ENCODE data around the gene TMEM63A.
"Not testable (repeated sequence)": the region's sequence is repeated elsewhere in the genome, so short reads cannot be mapped to it uniquely, and the experiment has no call there.

The TMEM63A gene

DNA sequence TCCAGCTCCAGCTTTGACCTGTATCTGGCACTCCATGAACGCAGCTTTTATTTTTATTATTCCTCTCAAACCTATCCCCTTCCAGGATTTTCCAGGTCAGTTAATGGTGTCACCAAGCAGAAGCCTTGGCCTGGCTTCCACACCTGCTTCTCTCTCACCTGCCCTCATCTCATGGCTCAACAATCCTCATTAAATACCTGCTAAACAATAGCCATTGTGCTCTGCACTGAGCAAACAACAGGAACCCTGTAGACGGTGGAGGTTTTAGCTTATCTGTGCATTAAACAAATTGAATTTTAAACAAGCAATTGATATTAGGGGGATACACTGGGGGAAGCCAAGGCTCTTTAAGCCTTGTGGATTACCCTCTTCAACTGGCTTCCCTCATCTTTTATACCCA is 26.6 kb upstream of the TMEM63A start:
- DNase-seq (ENCODE audit: low read depth) = no peak

DNA sequence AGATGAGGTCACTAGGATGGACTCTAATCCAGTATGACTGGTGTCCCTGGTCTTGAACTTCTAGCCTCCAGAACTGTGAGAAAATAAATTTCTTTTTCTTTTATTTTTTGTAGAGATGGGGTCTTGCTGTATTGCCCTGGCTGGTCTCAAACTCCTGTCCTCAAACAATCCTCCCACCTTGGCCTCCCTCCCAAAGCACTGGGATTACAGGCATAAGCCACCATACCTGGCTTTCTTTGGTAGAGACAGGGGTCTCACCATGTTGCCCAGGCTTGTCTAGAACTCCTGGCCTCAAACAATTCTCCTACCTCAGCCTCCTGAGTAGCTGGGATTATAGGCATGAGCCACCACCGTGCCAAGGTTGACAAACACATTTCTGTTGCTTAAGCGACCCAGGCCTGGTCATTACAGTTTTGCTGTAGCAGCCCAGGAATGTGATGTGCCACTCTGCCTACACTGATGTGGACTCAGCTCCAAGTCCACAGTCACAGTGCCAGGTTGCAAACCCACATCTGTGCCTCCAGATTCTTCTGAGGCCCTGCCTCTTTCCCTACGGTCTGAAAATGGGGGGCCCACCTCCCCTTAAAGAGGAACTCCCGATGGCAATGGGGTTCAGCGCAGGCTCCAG is 25.9 kb upstream of the TMEM63A start:
- no peak for DNase-seq (ENCODE audit: low read depth)

DNA sequence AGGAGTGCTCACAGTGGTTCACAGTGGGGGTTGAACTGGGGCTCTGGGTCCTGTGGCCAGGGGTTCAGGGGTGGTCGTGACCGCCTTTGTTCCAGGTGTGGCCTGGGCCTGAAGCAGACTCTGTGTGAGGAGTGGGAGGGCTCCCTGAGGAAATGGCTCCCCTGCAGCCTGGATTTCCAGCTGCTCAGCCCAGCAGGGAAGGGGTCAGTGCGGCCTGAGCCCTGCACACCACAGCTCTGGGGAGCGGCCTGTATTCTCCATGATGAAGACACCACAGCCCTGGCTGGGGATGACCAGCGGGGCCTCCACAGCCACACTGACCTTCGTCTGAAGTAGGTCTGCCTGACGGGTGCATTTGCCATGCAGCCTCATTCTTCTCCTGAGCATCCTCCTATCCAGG is 25.2 kb upstream of the TMEM63A start:
- DNase-seq (ENCODE audit: low read depth) = no peak

- DNase-seq (ENCODE audit: low read depth) = no peak
These were observed 24.3 kb upstream of the TMEM63A start for GRCh38 chr1:225906467-225906866.

- no peak for DNase-seq (ENCODE audit: low read depth)
These were observed 21.4 kb upstream of the TMEM63A start for GRCh38 chr1:225903623-225904022.

DNA sequence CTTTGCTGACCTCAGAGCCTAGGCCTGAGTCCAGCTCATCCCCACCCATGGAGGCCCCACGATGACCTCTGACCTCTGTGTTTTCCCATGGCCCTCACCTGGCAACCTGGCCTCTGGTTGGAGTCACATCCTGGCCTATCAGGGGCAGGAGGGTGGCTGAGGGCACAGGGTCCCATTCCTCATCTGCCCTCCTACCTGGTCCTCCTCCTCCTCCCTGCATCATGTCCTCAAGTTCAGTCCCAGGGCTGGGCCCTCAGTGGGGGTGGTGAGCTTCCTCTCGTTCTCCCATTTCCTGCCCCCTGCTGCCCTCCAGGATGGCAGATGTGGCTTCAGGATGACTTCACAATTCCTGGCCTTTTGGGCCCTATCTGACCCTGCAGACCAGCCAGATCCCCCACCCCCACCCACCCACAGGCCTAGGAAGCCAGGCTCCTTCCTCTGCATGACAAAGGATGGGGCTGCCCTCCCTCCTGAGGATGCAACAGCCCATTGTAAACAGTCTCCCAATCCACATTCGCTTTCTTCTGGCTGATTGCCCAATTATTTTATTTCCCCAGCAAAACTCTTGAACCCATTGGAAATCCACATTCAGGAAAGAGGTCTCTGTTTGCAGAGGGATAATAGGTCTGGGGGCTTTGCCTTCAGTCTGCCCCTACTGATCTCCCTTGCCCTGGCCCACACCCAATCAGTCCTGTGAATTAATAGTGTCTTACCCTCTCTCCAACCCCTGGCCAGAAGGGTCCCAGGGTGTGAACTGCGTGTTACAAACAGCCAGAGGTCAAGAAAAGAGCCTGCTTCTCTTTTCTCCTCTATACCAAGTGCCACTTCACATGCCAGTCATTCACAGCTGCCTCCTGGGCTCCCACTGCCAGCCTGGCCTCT is 17.1 kb upstream of the TMEM63A start:
- no peak for DNase-seq (ENCODE audit: low read depth)

GRCh38 chr1:225897595-225898514 is 15.7 kb upstream of the TMEM63A start:
- no peak for DNase-seq (ENCODE audit: low read depth)

DNA sequence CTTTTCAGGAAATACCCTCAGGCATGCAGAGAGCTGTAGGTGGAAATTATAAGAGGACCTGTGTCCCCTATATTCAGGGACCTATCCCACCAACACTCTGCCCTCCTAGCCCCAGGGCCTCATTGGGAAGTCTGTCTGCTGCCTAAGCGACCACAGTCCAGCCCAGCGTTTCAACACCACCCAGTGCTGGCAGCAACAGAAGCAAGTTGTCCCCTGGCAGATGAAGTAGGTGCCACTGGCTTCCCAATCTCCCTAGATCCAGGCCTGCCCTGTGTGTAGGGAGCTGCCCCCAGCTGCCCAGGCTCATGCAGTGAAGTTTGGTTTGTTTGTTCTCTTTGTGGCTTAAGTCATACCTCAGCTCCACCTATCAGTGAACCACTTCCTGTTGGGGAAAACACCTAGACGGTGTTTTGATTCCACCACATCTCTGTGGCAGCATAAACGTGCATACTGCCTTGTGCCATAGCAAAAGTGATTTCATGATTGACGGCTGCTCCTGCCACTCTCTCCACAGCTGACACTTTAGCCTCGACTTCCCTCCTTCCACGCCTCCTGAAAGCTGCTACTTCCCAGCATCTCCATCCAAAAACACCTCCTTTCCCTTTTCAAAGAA is 14.9 kb upstream of the TMEM63A start:
- DNase-seq (ENCODE audit: low read depth) = no peak

DNA sequence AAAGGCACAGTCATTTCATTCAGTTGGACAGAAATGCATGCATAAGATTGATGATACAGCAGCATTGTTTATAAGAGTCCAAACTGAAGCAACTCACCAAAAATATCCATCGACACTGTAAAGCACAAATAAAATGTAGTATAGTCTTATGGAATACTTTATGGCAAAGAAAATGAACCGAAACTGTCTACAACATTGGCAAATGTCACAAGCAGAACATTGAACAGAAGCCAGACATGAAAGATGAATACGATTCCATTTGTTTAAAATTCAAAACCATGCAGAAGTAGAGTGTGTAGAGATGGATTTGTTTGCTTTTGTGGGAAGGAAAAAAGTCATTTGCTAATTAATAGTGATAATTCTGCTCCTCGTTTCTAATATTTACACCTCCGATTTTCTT is 14.3 kb upstream of the TMEM63A start:
- no peak for DNase-seq (ENCODE audit: low read depth)

DNA sequence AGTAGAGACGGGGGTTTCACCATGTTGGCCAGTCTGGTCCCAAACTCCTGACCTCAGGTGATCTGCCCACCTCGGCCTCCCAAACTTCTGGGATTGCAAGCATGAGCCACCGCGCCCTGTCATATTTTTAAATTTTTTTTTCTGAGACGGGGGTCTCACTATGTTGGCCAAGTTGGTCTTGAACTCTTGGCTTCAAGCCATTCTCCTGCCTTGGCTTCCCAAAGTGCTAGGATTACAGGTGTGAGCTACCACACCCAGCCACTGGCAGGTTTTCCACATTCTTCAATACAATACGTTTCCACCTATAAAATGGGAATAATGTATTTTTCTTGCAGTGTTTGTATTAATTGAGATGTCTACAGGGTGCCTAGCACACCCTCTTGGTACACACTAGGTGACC is 10.1 kb upstream of the TMEM63A start:
- no peak for DNase-seq (ENCODE audit: low read depth)

- no peak for DNase-seq (ENCODE audit: low read depth)
These were observed 9.2 kb upstream of the TMEM63A start for GRCh38 chr1:225891229-225891972.

DNA sequence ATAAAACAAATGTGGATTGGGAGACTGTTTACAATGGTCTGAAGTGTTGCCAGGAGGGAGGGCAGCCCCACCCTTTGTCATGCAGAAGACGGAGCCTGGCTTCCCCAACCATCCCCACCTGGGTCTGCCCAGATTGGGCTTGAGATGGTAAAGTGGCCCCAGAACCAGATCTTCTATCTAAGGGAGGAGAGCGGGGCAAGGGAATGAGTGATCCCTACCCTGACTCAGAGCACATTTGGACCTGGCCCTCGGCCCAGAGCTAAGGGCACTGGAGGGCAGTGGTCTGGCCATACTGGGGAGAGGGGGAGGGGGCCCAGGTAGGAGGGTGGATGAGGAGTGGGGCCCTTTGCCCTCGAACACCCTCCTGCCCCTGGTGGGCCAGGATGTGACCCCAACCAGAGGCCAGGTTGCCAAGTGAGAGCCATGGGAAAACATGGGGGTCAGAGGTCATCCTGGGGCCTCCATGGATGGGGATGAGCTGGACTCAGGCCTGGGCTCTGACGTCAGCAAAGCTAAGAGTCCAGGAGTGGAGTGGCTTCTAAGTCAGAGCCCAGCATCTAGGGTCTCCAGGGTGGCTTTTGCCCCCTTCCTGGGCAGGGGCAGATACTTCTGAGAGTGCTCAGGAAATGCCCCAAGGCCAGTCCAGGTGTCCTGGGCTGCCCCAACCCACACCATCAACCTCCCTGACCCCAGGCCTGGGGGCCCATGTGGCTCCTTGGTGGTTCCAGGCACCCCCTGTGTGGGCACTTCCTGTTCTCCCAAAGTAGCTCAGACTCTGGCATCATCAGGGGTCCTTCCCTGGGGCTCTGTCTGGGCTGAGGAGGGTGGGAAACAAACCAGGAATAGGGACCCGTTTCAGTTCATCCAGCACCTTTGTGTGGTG is 8.4 kb upstream of the TMEM63A start:
- no peak for DNase-seq (ENCODE audit: low read depth)

DNA sequence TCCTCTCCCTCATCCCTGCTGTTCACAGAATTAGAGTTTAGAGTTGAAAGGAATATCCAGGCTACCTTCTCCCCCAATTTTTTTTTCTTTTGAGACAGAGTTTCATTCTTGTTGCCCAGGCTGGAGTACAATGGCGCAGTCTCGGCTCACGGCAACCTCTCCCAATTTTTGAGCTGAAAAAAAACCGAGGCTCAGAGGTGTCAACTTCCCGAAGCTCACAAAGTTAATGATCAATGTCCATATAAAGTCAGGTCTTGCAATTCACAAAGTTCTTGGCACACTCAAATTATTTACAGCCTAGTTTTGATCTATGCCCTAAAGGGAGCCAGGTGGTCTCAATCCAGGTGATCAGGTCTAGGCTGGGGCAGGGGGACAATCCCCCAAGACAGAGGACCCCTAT is 7.6 kb upstream of the TMEM63A start:
- no peak for DNase-seq (ENCODE audit: low read depth)

DNA sequence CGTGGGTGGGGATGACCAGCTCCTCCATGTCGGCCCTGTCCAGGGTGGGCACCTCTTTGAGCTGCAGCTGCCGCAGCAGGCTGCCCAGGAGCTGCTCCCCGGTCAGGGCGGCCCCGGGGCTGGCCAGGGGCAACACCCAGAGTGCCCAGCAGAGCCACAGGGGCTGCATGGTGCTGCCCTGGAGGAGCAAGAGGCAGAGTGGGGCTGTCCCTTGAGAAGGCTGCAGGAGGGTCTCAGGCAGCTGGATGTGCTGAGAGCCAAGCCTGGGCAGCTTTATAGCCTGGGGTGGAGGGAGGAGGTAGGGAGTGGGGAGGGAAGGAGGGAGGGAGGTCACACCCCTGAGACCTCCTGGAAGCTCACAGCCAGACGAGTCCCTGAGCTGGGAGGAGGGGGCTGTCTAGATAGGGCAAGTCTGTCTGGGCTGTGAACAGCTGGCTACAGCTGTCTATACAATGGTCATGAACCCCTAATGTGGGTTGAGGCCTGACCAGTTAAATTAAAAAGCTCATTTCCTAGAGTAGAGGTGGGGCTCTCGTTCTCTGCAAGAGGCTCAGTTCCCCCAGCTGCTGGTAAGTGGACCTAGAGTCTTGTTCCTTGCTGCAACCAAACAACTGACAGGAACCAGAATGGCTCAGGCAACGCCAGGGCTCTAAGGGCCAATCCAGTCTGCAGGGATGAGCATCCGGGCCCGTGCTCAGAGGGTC is 6.9 kb upstream of the TMEM63A start, which contains the start of gene LEFTY1:
Gene LEFTY1, minus strand, starts transcription at position 249 of the 704 bp plus-strand sequence. Its CDS starts 80 bp downstream, at position 169.
- no peak for DNase-seq (ENCODE audit: low read depth)

DNA sequence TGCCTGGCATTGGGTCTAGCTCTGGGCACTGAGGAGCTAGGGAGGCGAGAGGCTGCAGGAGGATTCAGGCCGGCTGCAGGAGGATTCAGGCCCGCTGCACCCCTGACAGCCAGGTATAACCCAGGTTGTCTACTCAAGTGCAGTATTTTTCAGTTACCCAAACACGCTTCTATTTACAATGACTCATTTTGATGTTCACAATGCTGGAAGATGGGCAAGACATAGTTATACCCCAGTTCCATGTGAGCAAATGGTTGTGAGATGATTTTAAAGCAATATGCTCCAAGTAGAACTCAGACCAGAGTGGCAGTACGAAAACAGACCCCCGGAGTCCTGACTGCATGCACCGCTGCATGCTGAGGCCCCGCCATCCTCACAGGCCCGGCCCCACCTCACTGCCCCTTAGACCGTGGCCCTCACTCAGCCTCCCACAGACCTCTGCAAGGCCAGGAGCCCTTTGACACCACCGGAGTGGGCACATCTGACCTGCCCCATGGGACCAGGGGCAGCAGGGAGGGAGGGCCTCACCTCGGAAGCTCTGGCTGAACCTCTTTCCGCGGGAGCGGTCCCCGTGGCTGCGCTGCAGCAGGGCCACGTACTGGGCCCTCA is 6.2 kb upstream of the TMEM63A start:
- DNase-seq (ENCODE audit: low read depth) = no peak

- DNase-seq (ENCODE audit: low read depth) = not testable (repeated sequence)
These were observed 5.5 kb upstream of the TMEM63A start for GRCh38 chr1:225887554-225888288.

GRCh38 chr1:225887030-225887314 is 4.8 kb upstream of the TMEM63A start:
- no peak for DNase-seq (ENCODE audit: low read depth)

- DNase-seq (ENCODE audit: low read depth) = no peak
These were observed 4.2 kb upstream of the TMEM63A start for GRCh38 chr1:225886159-225887029.

Data from GM04504 (cell line).